ENCODE results near the gene TROAP.
A peak's percentile ranks its signal among the peaks of the same experiment; 100 is the strongest.
"Not testable (repeated sequence)": the region's sequence is repeated elsewhere in the genome, so short reads cannot be mapped to it uniquely, and the experiment has no call there.

TROAP gene

GRCh38 chr12:49367381-49368239 lies 44.6 kb downstream of the TROAP start, which contains the start of gene SPATS2:
SPATS2 (plus strand) TSS chr12:49367462; CDS start chr12:49461013, 93,551 bp downstream.
- peak in 1 of 2 donors; percentile 90 for DNase-seq (ENCODE audit: low read depth in 2 of 2)

DNA sequence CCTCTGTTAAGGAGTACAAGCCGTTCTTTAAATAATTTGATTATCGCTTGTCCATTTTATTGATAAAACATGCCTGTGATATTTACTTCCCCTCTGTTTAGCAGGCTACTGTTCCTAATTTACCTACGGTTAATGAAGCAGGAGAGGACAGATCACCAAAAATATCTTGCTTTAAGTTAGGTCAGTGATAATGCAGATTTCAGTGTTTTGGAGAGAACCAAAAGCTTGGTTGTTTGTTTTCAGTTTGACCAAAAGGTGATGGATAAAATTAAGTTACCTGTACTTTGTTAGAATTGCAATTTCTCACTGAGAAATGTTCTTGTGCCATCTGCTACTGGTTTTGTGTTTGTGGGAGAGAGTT lies 45.2 kb downstream of the TROAP start:
- DNase-seq (ENCODE audit: low read depth in 2 of 2): no peak

DNA sequence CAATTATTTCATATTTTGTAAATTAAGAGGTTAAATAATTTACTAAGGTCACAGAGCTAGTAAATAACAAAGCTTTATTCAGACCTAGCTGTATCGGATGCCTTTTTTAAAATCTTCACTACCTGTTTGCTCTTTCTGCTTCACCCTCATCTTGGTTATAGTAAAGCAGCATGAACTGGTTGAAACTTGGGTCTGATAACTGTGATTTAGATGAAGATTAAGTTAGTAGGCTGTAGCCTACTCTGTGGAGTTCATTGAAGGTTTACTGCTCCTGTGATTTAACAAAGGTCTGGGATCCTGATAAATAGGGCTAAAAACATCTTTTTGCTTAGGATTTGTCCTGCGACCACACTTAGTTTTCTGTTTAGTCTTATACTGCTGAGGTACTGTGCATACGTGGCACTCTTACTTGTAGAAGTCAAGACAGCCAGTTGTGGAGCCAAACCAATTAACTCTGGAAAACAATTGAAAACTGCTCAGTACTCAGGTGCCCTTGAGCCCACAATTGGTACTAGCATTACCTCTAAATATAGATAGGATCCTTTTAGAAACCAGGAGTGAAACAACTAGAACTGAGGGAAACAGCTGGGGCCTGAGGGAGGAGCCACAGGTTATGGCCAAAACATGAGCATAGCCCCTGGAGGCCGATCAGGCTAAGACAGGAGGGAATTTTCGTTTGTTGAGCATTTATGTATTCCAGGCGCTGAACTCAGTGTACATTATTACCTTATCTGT lies 46.5 kb downstream of the TROAP start:
- DNase-seq (ENCODE audit: low read depth in 2 of 2): peak in 1 of 2 donors; percentile 16

GRCh38 chr12:49370539-49370938 lies 47.5 kb downstream of the TROAP start:
- DNase-seq (ENCODE audit: low read depth in 2 of 2): no peak

DNA sequence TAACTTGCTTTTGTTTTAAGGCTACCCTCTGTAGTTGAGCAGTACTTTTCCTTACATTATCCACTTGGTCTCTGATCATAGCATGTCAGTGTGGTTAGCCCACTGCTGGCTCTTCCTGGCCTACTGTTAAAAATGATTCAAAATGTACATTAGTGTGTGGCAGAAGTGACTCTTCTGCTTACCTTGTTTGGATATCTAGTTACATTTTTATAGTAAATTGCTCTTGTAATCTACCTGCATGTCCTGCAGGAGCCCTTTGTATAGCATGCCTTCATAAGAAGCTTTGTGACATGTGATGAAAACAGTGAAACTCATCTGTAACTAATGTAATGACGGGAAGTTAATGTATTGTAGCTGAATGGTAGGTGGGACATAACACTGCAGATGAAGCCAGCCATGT lies 52.4 kb downstream of the TROAP start:
- no peak for DNase-seq (ENCODE audit: low read depth in 2 of 2)

DNA sequence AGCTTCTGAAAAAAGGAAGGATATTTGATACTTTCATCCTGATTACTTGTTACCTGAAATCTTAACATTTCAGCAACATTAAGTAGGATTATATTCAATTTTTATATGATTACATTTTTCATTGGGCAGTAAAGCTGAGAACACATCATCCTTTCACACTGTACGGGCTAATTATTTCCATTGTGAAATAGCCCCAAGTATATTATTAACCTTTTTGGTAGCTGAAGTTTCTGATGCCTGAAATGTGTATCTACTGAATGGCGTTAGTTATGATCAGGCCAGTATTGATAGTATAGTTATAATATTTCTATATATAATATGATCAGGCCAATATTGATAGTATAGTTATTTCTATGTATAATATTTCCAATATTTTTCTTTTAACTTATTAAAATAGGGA lies 54.3 kb downstream of the TROAP start:
- no peak for DNase-seq (ENCODE audit: low read depth in 2 of 2)

DNA sequence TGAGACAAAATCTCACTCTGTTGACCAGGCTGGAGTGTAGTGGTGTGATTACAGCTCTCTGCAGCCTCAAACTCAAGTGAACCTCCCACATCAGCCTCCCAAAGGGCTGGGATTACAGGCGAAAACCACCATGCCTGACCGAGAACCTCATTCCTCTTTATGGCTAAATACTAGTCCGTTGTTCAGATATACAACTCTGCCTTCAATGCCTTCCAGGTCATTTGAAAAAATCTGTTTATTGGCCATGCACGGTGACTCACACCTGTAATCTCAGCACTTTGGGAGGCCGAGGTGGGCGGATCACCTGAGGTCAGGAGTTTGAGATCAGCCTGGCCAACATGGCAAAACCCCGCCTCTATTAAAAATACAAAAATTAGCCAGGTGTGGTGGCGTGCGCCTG lies 57.1 kb downstream of the TROAP start:
- not testable (repeated sequence) for DNase-seq (ENCODE audit: low read depth in 2 of 2)

Data from stimulated activated CD4-positive, alpha-beta T cell treated with anti-CD3 and anti-CD28 coated beads, Interleukin-4, amount 100 ng/mL, for 48 hours (primary cell).